Measurements from ENCODE around the gene UNC45A.
A peak's percentile ranks its signal among the peaks of the same experiment; 100 is the strongest.

The UNC45A gene

GRCh38 chr15:90901175-90902039, 33.7 kb upstream of the UNC45A start:
- no peaks in the 10 kb centered on the region for H3K27me3 ChIP-seq (ENCODE audit: control insufficient read depth, insufficient read depth, low read length)
- no peak for TF ChIP-seq CTCF (IDR thresholded peaks at IDR 0.05)
- peak overlapping the region; percentile 86 for H3K27ac ChIP-seq
- peak overlapping the region; percentile 86 for H3K4me2 ChIP-seq (ENCODE audit: low read length)
- H3K36me3 ChIP-seq (ENCODE audit: control insufficient read depth, insufficient read depth, low read length): no peaks in the 10 kb centered on the region
- H2AFZ ChIP-seq: peak overlapping the region; percentile 95
- peak overlapping the region; percentile 65 for H3K4me3 ChIP-seq (ENCODE audit: low read depth, low read length)
- peaks cover 3% of the 10 kb centered on the region for H3K4me1 ChIP-seq
- peaks cover 3% of the 10 kb centered on the region for H3K79me2 ChIP-seq
- no peaks in the 10 kb centered on the region for H3K9me3 ChIP-seq (ENCODE audit: control insufficient read depth, low read length)
- H3K9ac ChIP-seq: no peak overlapping the region

GRCh38 chr15:90902040-90902839, 32.8 kb upstream of the UNC45A start:
- Histone ChIP-seq H3K79me2 (peaks cover 3% of the 10 kb centered on the region), H3K36me3 (ENCODE audit: control insufficient read depth, insufficient read depth, low read length) (no peaks in the 10 kb centered on the region), H3K4me3 (ENCODE audit: low read depth, low read length) (peak overlapping the region; percentile 65), H3K4me2 (ENCODE audit: low read length) (peak overlapping the region; percentile 86), H2AFZ (peak overlapping the region; percentile 95), H3K4me1 (peaks cover 3% of the 10 kb centered on the region), H3K27ac (peak overlapping the region; percentile 86), H3K9ac (peak overlapping the region; percentile 61), H3K27me3 (ENCODE audit: control insufficient read depth, insufficient read depth, low read length) (no peaks in the 10 kb centered on the region), H3K9me3 (ENCODE audit: control insufficient read depth, low read length) (no peaks in the 10 kb centered on the region)
- peak; percentile 63 for TF ChIP-seq CTCF (IDR thresholded peaks at IDR 0.05)

DNA sequence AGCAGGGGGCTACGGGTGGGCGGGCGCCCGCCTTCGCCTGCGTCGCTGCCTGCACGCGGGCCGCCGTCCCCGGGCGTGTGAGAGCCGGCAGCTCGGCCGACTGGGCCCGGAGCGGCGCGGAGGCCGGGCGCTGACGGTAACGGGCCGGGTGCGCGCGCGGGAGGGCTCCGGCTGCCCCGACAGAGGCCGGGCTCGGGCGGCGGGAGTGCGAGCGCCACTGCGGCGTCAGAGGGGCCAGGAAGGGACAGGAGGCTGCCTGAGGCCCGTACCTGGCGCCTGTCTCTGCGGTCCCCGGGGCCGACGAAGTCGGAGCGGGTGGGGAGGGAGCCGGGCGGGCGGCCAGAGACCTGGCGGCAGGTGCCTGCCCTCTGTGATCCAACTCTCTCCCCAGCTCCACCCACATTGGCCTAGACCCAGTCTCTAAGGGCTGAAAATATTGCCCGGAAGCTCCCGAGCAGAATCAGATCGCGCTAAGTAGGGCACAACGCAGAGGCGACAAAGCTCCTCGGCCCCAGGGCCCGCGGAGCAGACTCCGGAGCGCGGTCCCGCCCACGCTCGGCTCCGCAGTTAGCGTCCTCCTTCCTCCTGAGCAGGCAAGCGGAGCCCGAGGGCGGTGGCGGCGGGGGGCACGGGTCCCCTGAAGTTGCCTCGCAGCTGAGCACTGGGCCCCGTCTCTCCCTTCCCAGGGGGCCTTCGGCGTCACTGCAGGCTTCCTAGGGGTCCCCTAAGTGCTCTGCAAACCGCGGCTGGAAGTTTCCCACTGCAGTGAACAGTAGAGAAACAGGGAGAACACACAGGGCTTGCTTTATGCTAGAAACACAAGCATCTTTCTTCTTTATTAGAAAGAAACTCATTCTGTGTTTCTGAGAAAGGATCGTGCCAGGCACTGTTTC, 32.0 kb upstream of the UNC45A start, which contains the start of gene MAN2A2:
Gene MAN2A2, plus strand, starts transcription at position 463 of the 893 bp plus-strand sequence. CDS start 906 bp downstream, outside the sequence.
- H3K4me2 ChIP-seq (ENCODE audit: low read length): peak within 1 kb of the TSS; percentile 86
- no peaks in the 10 kb centered on the region for H3K36me3 ChIP-seq (ENCODE audit: control insufficient read depth, insufficient read depth, low read length)
- peak within 1 kb of the TSS; percentile 68 for H3K4me3 ChIP-seq (ENCODE audit: low read depth, low read length)
- peaks cover 3% of the 10 kb centered on the region for H3K4me1 ChIP-seq
- peak within 1 kb of the TSS; percentile 86 for H3K27ac ChIP-seq
- no peak for TF ChIP-seq CTCF (IDR thresholded peaks at IDR 0.05)
- peaks cover 3% of the 10 kb centered on the region for H3K79me2 ChIP-seq
- H2AFZ ChIP-seq: peak within 1 kb of the TSS; percentile 95
- peak within 1 kb of the TSS; percentile 61 for H3K9ac ChIP-seq
- no peaks in the 10 kb centered on the region for H3K9me3 ChIP-seq (ENCODE audit: control insufficient read depth, low read length)
- H3K27me3 ChIP-seq (ENCODE audit: control insufficient read depth, insufficient read depth, low read length): no peaks in the 10 kb centered on the region

- H3K4me3 ChIP-seq (ENCODE audit: low read depth, low read length): peak overlapping the region; percentile 68
- H3K9ac ChIP-seq: no peak overlapping the region
- H3K36me3 ChIP-seq (ENCODE audit: control insufficient read depth, insufficient read depth, low read length): no peaks in the 10 kb centered on the region
- no peak for TF ChIP-seq CTCF (IDR thresholded peaks at IDR 0.05)
- no peaks in the 10 kb centered on the region for H3K27me3 ChIP-seq (ENCODE audit: control insufficient read depth, insufficient read depth, low read length)
- H3K79me2 ChIP-seq: peaks cover 3% of the 10 kb centered on the region
- H3K4me1 ChIP-seq: peaks cover 3% of the 10 kb centered on the region
- H2AFZ ChIP-seq: peak overlapping the region; percentile 82
- H3K4me2 ChIP-seq (ENCODE audit: low read length): peak overlapping the region; percentile 83
- peak overlapping the region; percentile 73 for H3K27ac ChIP-seq
- no peaks in the 10 kb centered on the region for H3K9me3 ChIP-seq (ENCODE audit: control insufficient read depth, low read length)
Observed at GRCh38 chr15:90903733-90904536, 31.1 kb upstream of the UNC45A start.
